Suprapubic skin (tissue), 4 donors: Measurements from ENCODE around the gene NIPAL1. TPM values are rescaled to one million over a fixed set of nuclear protein-coding genes. Genes with fewer than 3 reads are reported as not detected.

ENCODE experiments used
- DNase-seq, 2 donors: peaks; one replicate each; pipeline ENCODE4 v3.0.0-alpha.2; 2019; ENCODE audit warnings: low spot score in 2 of 2
- H3K27ac ChIP-seq: fragments of 200-600 bp; sonication (generic); one replicate; pipeline ENCODE4 v1.5.1; 2019
- H3K27me3 ChIP-seq: fragments of 200-600 bp; sonication (generic); one replicate; pipeline ENCODE4 v1.5.1; 2019
- H3K36me3 ChIP-seq: fragments of 200-600 bp; sonication (generic); one replicate; pipeline ENCODE4 v1.5.1; 2019
- H3K4me1 ChIP-seq: fragments of 200-600 bp; sonication (generic); one replicate; pipeline ENCODE4 v1.5.1; 2019
- H3K4me3 ChIP-seq: fragments of 200-600 bp; sonication (generic); one replicate; pipeline ENCODE4 v1.5.1; 2019; ENCODE audit warnings: mild to moderate bottlenecking
- H3K9me3 ChIP-seq: fragments of 200-600 bp; sonication (generic); one replicate; pipeline ENCODE4 v1.5.1; 2019
- CTCF ChIP-seq, 2 donors: fragments of 200-600 bp in 1 of 2; fragments of 450-650 bp in 1 of 2; sonication (generic) in 1 of 2; IDR thresholded peaks; one replicate each; pipeline ENCODE4 v1.5.1; 2016 to 2019; ENCODE audit warnings: antibody characterized with exemption in 2 of 2, mild to moderate bottlenecking in 1 of 2, moderate library complexity in 1 of 2
- EP300 ChIP-seq: sonication (generic); formaldehyde crosslinking; IDR thresholded peaks from one replicate; pipeline ENCODE4 v1.6.1; 2017; ENCODE audit warnings: antibody characterized with exemption
- POLR2A ChIP-seq, 2 donors: fragments of 450-650 bp; IDR thresholded peaks; one replicate each; pipeline ENCODE4 v1.6.1; 2017; ENCODE audit warnings: antibody characterized with exemption in 2 of 2, mild to moderate bottlenecking in 2 of 2, moderate library complexity in 2 of 2
- POLR2AphosphoS5 ChIP-seq, 3 donors: sonication (generic); formaldehyde crosslinking; IDR thresholded peaks; one replicate each; pipeline ENCODE4 v1.6.1; 2017; ENCODE audit warnings: antibody characterized with exemption in 3 of 3
- WGBS: methylation state at CpG from one replicate; pipeline ENCODE4 v1.1.5; 2018; 5-methylcytosine and 5-hydroxymethylcytosine counted together
- total RNA-seq, 4 donors: library from RNA; depleted of rRNA; stranded (reverse); fragments of >200 nt; gene quantifications; one replicate each; pipeline ENCODE4 v1.1.0, GENCODE V29; 2016

Gene NIPAL1
- total RNA-seq, 4 donors from 2014 or later: 19.2 to 55.6 (median 27.2) TPM

GRCh38 chr4:48038666-48039065 lies 22.1 kb downstream of the NIPAL1 start:
- WGBS: 18% methylated on average over 2 of the region's 2 CpGs
- Histone ChIP-seq H3K27ac (no peak overlapping the region), H3K36me3 (no peaks in the 10 kb centered on the region), H3K27me3 (no peaks in the 10 kb centered on the region), H3K9me3 (no peaks in the 10 kb centered on the region), H3K4me3 (no peak overlapping the region), H3K4me1 (peaks cover 5% of the 10 kb centered on the region)
- DNase-seq: no peak
- TF ChIP-seq POLR2AphosphoS5 (IDR thresholded peaks at IDR 0.05): no peak
- TF ChIP-seq CTCF (IDR thresholded peaks at IDR 0.05): no peak
- TF ChIP-seq EP300: no peak
- no peak for TF ChIP-seq POLR2A (IDR thresholded peaks at IDR 0.05)

GRCh38 chr4:48039561-48039960 lies 23.0 kb downstream of the NIPAL1 start:
- TF ChIP-seq POLR2AphosphoS5 (IDR thresholded peaks at IDR 0.05) (no peak), CTCF (IDR thresholded peaks at IDR 0.05) (no peak), POLR2A (IDR thresholded peaks at IDR 0.05) (no peak), EP300 (no peak)
- no peak for DNase-seq
- no peaks in the 10 kb centered on the region for H3K9me3 ChIP-seq
- H3K27ac ChIP-seq: no peak overlapping the region
- H3K4me1 ChIP-seq: peaks cover 5% of the 10 kb centered on the region
- no peaks in the 10 kb centered on the region for H3K36me3 ChIP-seq
- H3K27me3 ChIP-seq: no peaks in the 10 kb centered on the region
- no peak overlapping the region for H3K4me3 ChIP-seq

GRCh38 chr4:48041535-48042137 lies 25.1 kb downstream of the NIPAL1 start:
- no peaks in the 10 kb centered on the region for H3K9me3 ChIP-seq
- no peak overlapping the region for H3K4me3 ChIP-seq
- H3K27ac ChIP-seq: no peak overlapping the region
- no peaks in the 10 kb centered on the region for H3K27me3 ChIP-seq
- 72% methylated on average over 4 of the region's 4 CpGs for WGBS
- no peaks in the 10 kb centered on the region for H3K36me3 ChIP-seq
- TF ChIP-seq EP300 (no peak), POLR2A (IDR thresholded peaks at IDR 0.05) (no peak), CTCF (IDR thresholded peaks at IDR 0.05) (no peak), POLR2AphosphoS5 (IDR thresholded peaks at IDR 0.05) (no peak)
- H3K4me1 ChIP-seq: peaks cover 5% of the 10 kb centered on the region
- no peak for DNase-seq

GRCh38 chr4:48042979-48043461 lies 26.4 kb downstream of the NIPAL1 start:
- no peaks in the 10 kb centered on the region for H3K9me3 ChIP-seq
- WGBS: 72% methylated on average over 3 of the region's 3 CpGs
- peaks cover 17% of the 10 kb centered on the region for H3K4me1 ChIP-seq
- H3K4me3 ChIP-seq: no peak overlapping the region
- no peak overlapping the region for H3K27ac ChIP-seq
- H3K27me3 ChIP-seq: no peaks in the 10 kb centered on the region
- DNase-seq: no peak
- H3K36me3 ChIP-seq: no peaks in the 10 kb centered on the region
- TF ChIP-seq EP300 (no peak), CTCF (IDR thresholded peaks at IDR 0.05) (no peak), POLR2A (IDR thresholded peaks at IDR 0.05) (no peak), POLR2AphosphoS5 (IDR thresholded peaks at IDR 0.05) (no peak)

- no peaks in the 10 kb centered on the region for H3K27me3 ChIP-seq
- H3K36me3 ChIP-seq: no peaks in the 10 kb centered on the region
- H3K4me1 ChIP-seq: peaks cover 18% of the 10 kb centered on the region
- DNase-seq: no peak
- TF ChIP-seq POLR2A (IDR thresholded peaks at IDR 0.05): no peak
- TF ChIP-seq POLR2AphosphoS5 (IDR thresholded peaks at IDR 0.05): no peak
- TF ChIP-seq EP300: no peak
- TF ChIP-seq CTCF (IDR thresholded peaks at IDR 0.05): no peak
- no peaks in the 10 kb centered on the region for H3K9me3 ChIP-seq
- WGBS: 69% methylated on average over 2 of the region's 2 CpGs
- H3K27ac ChIP-seq: no peak overlapping the region
- no peak overlapping the region for H3K4me3 ChIP-seq
These were observed 26.9 kb downstream of the NIPAL1 start for GRCh38 chr4:48043504-48043903.
